ENCODE data around the gene CCDC181. TPM values are rescaled to one million over a fixed set of nuclear protein-coding genes. Genes with fewer than 3 reads are reported as not detected.

Gene CCDC181
- 0.12 and 0.32 TPM in 2 replicates for total RNA-seq

GRCh38 chr1:169427081-169427641 is at the start of gene CCDC181:
Gene CCDC181 (minus strand): TSS chr1:169427474. CDS start chr1:169424927, 2,547 bp downstream.

GRCh38 chr1:169367686-169368405 is 59.4 kb downstream of the CCDC181 start, which contains the start of the genes BLZF1 and NME7:
Gene BLZF1 (plus strand): TSS chr1:169368195. CDS start chr1:169369523, 1,328 bp downstream.
Gene NME7 (minus strand): TSS chr1:169367797. CDS start chr1:169367710, 87 bp downstream.

Small RNA genes within 50 kb of the gene (small RNA-seq; reads per million reads assigned to genes)
- gene AL021068.2: not detected

Other genes with a start within 250 kb of the CCDC181 start
- 17.0 and 27.8 TPM in 2 replicates for gene NME7, start 59.7 kb downstream of the CCDC181 start, total RNA-seq
- gene BLZF1, start 59.3 kb downstream of the CCDC181 start, total RNA-seq: 36.9 and 38.5 TPM in 2 replicates
- 5.6 and 8.4 TPM in 2 replicates for gene SLC19A2, start 58.5 kb upstream of the CCDC181 start, total RNA-seq
- not detected in 2 replicates for gene F5, start 159.0 kb upstream of the CCDC181 start, total RNA-seq
- not detected in 2 replicates for gene SELP, start 202.7 kb upstream of the CCDC181 start, total RNA-seq

All from hair follicle dermal papilla cell (primary cell).